ENCODE measurements around the gene PDLIM7.

PDLIM7 gene

GRCh38 chr5:177470759-177471536 lies 26.5 kb downstream of the PDLIM7 start:
- peak overlapping the region; percentile 85 for H3K4me3 ChIP-seq (ENCODE audit: low read length)
- TF ChIP-seq CTCF (conservative IDR thresholded peaks at IDR 0.05; ENCODE audit: low read depth, low read length) = no peak
- DNase-seq (ENCODE audit: low read depth) = no peak

- no peak overlapping the region for H3K4me3 ChIP-seq (ENCODE audit: low read length)
- no peak for DNase-seq (ENCODE audit: low read depth)
- TF ChIP-seq CTCF (conservative IDR thresholded peaks at IDR 0.05; ENCODE audit: low read depth, low read length) = no peak
Measured at GRCh38 chr5:177469750-177470525, 27.5 kb downstream of the PDLIM7 start.

GRCh38 chr5:177468685-177469628 lies 28.4 kb downstream of the PDLIM7 start:
- no peak for DNase-seq (ENCODE audit: low read depth)
- H3K4me3 ChIP-seq (ENCODE audit: low read length) = no peak overlapping the region
- TF ChIP-seq CTCF (conservative IDR thresholded peaks at IDR 0.05; ENCODE audit: low read depth, low read length) = no peak

- no peak for DNase-seq (ENCODE audit: low read depth)
- no peak overlapping the region for H3K4me3 ChIP-seq (ENCODE audit: low read length)
- TF ChIP-seq CTCF (conservative IDR thresholded peaks at IDR 0.05; ENCODE audit: low read depth, low read length) = no peak
Measured at GRCh38 chr5:177468329-177468684, 29.1 kb downstream of the PDLIM7 start.

GRCh38 chr5:177467436-177467835 lies 30.0 kb downstream of the PDLIM7 start:
- TF ChIP-seq CTCF (conservative IDR thresholded peaks at IDR 0.05; ENCODE audit: low read depth, low read length) = no peak
- DNase-seq (ENCODE audit: low read depth) = no peak
- no peak overlapping the region for H3K4me3 ChIP-seq (ENCODE audit: low read length)

GRCh38 chr5:177466861-177467260 lies 30.5 kb downstream of the PDLIM7 start:
- TF ChIP-seq CTCF (conservative IDR thresholded peaks at IDR 0.05; ENCODE audit: low read depth, low read length) = no peak
- no peak for DNase-seq (ENCODE audit: low read depth)
- no peak overlapping the region for H3K4me3 ChIP-seq (ENCODE audit: low read length)

Data from retinal pigment epithelial cell (primary cell).